Measurements from ENCODE around the gene CUX1.

GRCh38 chr7:102222445-102222844 lies 405.0 kb downstream of the CUX1 start:
- TF ChIP-seq SUZ12 (IDR thresholded peaks at IDR 0.05; ENCODE audit: extremely low read depth, insufficient read depth, insufficient read length) = no peak
- TF ChIP-seq YY1 (IDR thresholded peaks at IDR 0.05; ENCODE audit: insufficient read depth, insufficient read length) = no peak

All from NT2/D1 (cell line).